ENCODE results near the gene ADIG.

Gene ADIG

GRCh38 chr20:38635721-38636288, 54.8 kb downstream of the ADIG start:
- H3K9me3 ChIP-seq, result no peaks in the 10 kb centered on the region
- no peak overlapping the region for H3K4me3 ChIP-seq
- no peak overlapping the region for H3K27ac ChIP-seq
- H3K27me3 ChIP-seq, result peaks cover 0 to 28% of the 10 kb centered on the region in 2 donors
- intact Hi-C loops (cut with DNase I; ENCODE audit: low total_unique reads), result loop anchor here (5.0 kb wide), 1 partner anchor 49 kb away; no protein-coding TSS in a partner anchor
- no peak for TF ChIP-seq CTCF (IDR thresholded peaks at IDR 0.05)
- no peak for DNase-seq
- no peaks in the 10 kb centered on the region for H3K36me3 ChIP-seq
- peaks cover 0 to 4% (median 0%) of the 10 kb centered on the region in 4 donors for H3K4me1 ChIP-seq

Measured in tibial artery (tissue), 4 donors.